ENCODE results near the gene DUOX1. TPM values are rescaled to one million over a fixed set of nuclear protein-coding genes. Genes with fewer than 3 reads are reported as not detected.

Gene DUOX1
- total and polyA plus RNA-seq, 9 of the 15 experiments (the other 6 are each of a cell fraction or from before 2014, with no cell fraction given): 0.01 to 0.22 (median 0.01) TPM; not detected in 6

DNA sequence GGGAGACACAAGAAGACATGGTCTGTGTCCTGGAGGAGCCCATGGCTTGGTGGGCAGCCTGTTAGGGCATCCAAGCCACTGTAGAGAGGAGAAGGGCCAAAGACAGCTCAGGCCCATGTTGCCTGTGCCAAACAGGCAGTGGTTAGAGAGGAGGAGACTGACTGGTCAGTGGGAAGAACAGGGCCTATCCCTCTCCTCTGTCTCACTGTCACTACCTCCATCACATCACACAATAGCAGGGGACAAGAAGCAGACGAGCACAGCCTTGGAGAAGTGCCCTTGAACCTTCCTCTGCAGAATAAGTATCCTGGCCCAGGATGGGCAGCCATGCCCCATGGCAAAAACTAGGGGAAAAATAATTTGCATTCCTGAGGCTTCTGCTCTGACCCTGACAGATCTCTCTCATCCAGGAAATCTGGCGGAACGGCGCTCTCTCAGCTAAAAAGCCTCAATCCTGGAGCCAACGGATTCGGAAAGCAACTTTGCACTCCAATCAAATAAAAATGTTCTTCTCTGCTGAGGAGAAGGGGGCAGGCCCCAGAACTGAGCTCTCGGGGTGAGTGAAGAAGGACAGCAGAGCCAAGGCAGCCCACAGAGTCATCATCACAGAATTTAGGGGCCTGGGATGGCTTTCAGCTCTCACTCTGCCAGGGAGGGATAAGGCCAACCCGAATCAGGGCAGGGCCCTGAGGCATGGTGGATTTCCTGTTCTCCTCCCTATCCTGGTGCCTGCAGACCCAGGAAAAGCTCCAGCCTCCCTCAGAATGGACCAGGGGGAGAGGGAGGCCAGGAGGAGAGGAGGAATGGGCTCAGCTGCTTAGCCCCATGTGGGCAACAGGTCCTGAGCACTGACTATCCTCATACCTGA lies 56.3 kb downstream of the DUOX1 start (continued):
- TF ChIP-seq FOXP1 (CRISPR knock-in tag; IDR thresholded peaks at IDR 0.05): no peak

DNA sequence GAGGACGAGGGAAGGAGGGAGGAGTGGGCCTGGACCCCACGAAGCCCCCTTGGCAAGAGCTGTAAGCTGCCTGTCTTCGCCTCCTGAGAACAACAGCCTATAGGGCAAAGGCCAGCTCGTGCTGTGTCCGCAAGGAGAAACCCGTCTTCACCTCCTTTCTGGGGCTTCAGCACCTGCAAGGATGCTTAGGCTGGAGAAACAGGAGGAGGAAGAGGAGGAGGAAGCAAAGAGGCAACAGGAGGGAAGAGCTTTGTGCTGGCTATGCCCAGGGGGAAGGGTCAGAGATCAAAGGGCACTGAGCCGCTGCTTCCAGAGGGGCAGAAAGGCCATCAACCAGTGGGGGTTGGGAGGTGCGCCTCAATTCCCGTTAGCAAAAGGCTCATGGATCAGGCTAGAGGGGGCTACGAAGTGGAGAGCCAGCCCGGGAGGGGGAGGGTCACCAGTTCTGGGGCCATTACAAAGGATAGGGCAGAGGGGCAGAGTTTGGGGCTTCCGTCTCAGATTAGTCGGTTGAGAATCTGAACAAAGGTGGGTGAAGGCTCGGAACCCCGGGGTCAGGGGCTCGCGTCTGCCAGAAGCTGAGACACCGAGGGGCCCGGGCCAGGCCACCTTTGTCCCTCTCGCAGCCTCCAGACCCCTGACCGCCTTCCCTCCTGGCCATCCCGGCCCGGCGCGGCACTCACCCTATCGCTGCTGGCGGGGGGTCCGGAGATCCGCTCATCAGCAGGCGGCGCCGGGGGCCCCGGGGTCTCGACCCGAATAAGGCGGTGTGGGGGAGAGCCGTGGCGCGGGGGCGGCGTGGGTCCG lies 57.2 kb downstream of the DUOX1 start:
- WGBS (ENCODE audit: insufficient coverage, low coverage, missing lambda C conversion rate): 41% methylated on average over 22 of the region's 42 CpGs
- ChIA-PET POLR2A (interaction anchor here (1.2 to 1.4 kb wide), 2 partner anchors 10 to 19 kb away, joined by 3 to 5 read pairs; no protein-coding TSS in a partner anchor), CTCF (ENCODE audit: low intra/inter-chr PET ratio) (no interaction called here)
- peak overlapping the region in 1 of 2 experiments; percentile 68; a peak in 1 of 4 replicates for H3K9ac ChIP-seq (ENCODE audit: insufficient read depth in 1 of 2, low read depth in 2 of 2, low read length in 2 of 2)
- FAIRE-seq: no peak
- no peak overlapping the region for H2AFZ ChIP-seq (ENCODE audit: low read depth, low read length)
- H3K27ac ChIP-seq (ENCODE audit: extremely low read depth, low read depth, low read length): no peak overlapping the region
- no peaks in the 10 kb centered on the region for H3K79me2 ChIP-seq (ENCODE audit: control insufficient read depth, insufficient read depth, low read length)
- no peaks in the 10 kb centered on the region for H3K36me3 ChIP-seq (ENCODE audit: control insufficient read depth, insufficient read depth, low read length)
- H3K9me3 ChIP-seq (replicated peaks; ENCODE audit: control insufficient read depth, insufficient read depth, low read depth, low read length): no peaks in the 10 kb centered on the region
- no peaks in the 10 kb centered on the region for H3K9me1 ChIP-seq (ENCODE audit: control insufficient read depth, insufficient read depth, low read length)
- no peaks in the 10 kb centered on the region for H4K20me1 ChIP-seq (replicated peaks; ENCODE audit: control insufficient read depth, insufficient read depth, low read length)
- H3K27me3 ChIP-seq (ENCODE audit: control insufficient read depth in 2 of 2, insufficient read depth in 2 of 2, low read length in 2 of 2): no peaks in the 10 kb centered on the region
- no peak for ATAC-seq
- DNase-seq (ENCODE audit: extremely low read depth in 1 of 4, low spot score in 3 of 4): peak in 1 of 4 experiments; percentile 5
- intact Hi-C loops (cut with micrococcal nuclease): no loop called here
- H3K4me1 ChIP-seq (replicated peaks in 1 of 2; ENCODE audit: control insufficient read depth in 2 of 2, insufficient read depth in 2 of 2, low read length in 2 of 2): peaks cover 9 to 16% of the 10 kb centered on the region in 2 experiments; a peak in 3 of 5 replicates
- in situ Hi-C loops (cut with MboI): loop anchor here (25.0 kb wide), 1 partner anchor 425 kb away; no protein-coding TSS in a partner anchor
- BruUV-seq (replicated peaks): TSS peak; percentile 45
- H3K4me2 ChIP-seq (ENCODE audit: insufficient read depth, low read length): no peak overlapping the region
- H3K4me3 ChIP-seq: peak overlapping the region; percentile 47
- TF ChIP-seq, protein P1, sequence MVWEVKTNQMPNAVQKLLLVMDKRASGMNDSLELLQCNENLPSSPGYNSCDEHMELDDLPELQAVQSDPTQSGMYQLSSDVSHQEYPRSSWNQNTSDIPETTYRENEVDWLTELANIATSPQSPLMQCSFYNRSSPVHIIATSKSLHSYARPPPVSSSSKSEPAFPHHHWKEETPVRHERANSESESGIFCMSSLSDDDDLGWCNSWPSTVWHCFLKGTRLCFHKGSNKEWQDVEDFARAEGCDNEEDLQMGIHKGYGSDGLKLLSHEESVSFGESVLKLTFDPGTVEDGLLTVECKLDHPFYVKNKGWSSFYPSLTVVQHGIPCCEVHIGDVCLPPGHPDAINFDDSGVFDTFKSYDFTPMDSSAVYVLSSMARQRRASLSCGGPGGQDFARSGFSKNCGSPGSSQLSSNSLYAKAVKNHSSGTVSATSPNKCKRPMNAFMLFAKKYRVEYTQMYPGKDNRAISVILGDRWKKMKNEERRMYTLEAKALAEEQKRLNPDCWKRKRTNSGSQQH (CRISPR knock-in tag; IDR thresholded peaks at IDR 0.05): no peak
- TF ChIP-seq, protein P2, sequence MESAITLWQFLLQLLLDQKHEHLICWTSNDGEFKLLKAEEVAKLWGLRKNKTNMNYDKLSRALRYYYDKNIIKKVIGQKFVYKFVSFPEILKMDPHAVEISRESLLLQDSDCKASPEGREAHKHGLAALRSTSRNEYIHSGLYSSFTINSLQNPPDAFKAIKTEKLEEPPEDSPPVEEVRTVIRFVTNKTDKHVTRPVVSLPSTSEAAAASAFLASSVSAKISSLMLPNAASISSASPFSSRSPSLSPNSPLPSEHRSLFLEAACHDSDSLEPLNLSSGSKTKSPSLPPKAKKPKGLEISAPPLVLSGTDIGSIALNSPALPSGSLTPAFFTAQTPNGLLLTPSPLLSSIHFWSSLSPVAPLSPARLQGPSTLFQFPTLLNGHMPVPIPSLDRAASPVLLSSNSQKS (CRISPR knock-in tag; IDR thresholded peaks at IDR 0.05): no peak
- no peak for TF ChIP-seq ZNF77 (CRISPR knock-in tag; IDR thresholded peaks at IDR 0.05)
- TF ChIP-seq GATAD2B (IDR thresholded peaks at IDR 0.05; ENCODE audit: borderline replicate concordance): no peak
- TF ChIP-seq SREBF1 (IDR thresholded peaks at IDR 0.05; ENCODE audit: borderline replicate concordance, low read depth, low read length): no peak
- TF ChIP-seq EGR1 (conservative IDR thresholded peaks at IDR 0.05): peak; percentile 49
- TF ChIP-seq NR2C1 (IDR thresholded peaks at IDR 0.05): peak; percentile 75
- TF ChIP-seq NR2C1 (tag; IDR thresholded peaks at IDR 0.05): peak; percentile 82
- TF ChIP-seq EP400 (IDR thresholded peaks at IDR 0.05): no peak
- no peak for TF ChIP-seq CREB1 (IDR thresholded peaks at IDR 0.05)
- TF ChIP-seq CREB1 (CRISPR knock-in tag; IDR thresholded peaks at IDR 0.05): no peak
- no peak for TF ChIP-seq NR2C2 (CRISPR knock-in tag; IDR thresholded peaks at IDR 0.05)
- TF ChIP-seq NR2C2 (tag; IDR thresholded peaks at IDR 0.05): peak; percentile 66; the same call in 1 of the 2 replicates
- TF ChIP-seq, protein P3, sequence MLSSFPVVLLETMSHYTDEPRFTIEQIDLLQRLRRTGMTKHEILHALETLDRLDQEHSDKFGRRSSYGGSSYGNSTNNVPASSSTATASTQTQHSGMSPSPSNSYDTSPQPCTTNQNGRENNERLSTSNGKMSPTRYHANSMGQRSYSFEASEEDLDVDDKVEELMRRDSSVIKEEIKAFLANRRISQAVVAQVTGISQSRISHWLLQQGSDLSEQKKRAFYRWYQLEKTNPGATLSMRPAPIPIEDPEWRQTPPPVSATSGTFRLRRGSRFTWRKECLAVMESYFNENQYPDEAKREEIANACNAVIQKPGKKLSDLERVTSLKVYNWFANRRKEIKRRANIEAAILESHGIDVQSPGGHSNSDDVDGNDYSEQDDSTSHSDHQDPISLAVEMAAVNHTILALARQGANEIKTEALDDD (IDR thresholded peaks at IDR 0.05): no peak
